H1 (cell line): ENCODE measurements around the gene SLC22A23. TPM values are rescaled to one million over a fixed set of nuclear protein-coding genes. Genes with fewer than 3 reads are reported as not detected.

Experiments used
- CTCF ChIA-PET: fragments of 300-600 bp; sonication (Branson Sonifier 250); formaldehyde crosslinking; loops from one replicate; lab custom pipeline; 2021; ENCODE audit not compliant: partially characterized antibody; lab: Charles Lee
- POLR2A ChIA-PET: fragments of 300-600 bp; sonication (Branson Sonifier 250); formaldehyde crosslinking; loops from one replicate; lab custom pipeline; 2021; ENCODE audit warnings: inconsistent platforms; ENCODE audit not compliant: partially characterized antibody; lab: Charles Lee
- DNase-seq, 2 experiments: peaks; one replicate each; pipeline versions ENCODE4 v3.0.0 to v3.0.0-alpha.2; 2010 to 2022; ENCODE audit warnings: low spot score in 2 of 2, low read depth in 1 of 2, mixed read lengths in 1 of 2
- FAIRE-seq: peaks from 2 replicates; lab custom pipeline; 2011; peaks lifted over from hg19 to GRCh38; lab: Jason Lieb, UNC
- H2AFZ ChIP-seq: 2 replicates; pipeline ENCODE4 v1.8.1; 2012; ENCODE audit warnings: low read length, inconsistent platforms
- H2AK5ac ChIP-seq: 2 replicates; pipeline ENCODE4 v1.6.1; 2013; ENCODE audit warnings: low read depth, low read length
- H2BK120ac ChIP-seq: replicated peaks from 2 replicates; pipeline ENCODE3; 2013; ENCODE audit warnings: low read depth, low read length, inconsistent platforms
- H2BK12ac ChIP-seq: 2 replicates; pipeline ENCODE4 v1.6.1; 2013; ENCODE audit warnings: low read depth, low read length
- H2BK15ac ChIP-seq: 2 replicates; pipeline ENCODE4 v1.6.1; 2013; ENCODE audit warnings: low read length
- H2BK20ac ChIP-seq: 2 replicates; pipeline ENCODE4 v1.6.1; 2013; ENCODE audit warnings: low read length
- H2BK5ac ChIP-seq: 2 replicates; pipeline ENCODE4 v1.6.1; 2013; ENCODE audit warnings: low read depth, low read length
- H3K14ac ChIP-seq: 2 replicates; pipeline ENCODE4 v1.6.1; 2013; ENCODE audit warnings: inconsistent platforms; ENCODE audit not compliant: insufficient read length
- H3K18ac ChIP-seq: 2 replicates; pipeline ENCODE4 v1.6.1; 2013; ENCODE audit warnings: low read length; ENCODE audit errors: extremely low read depth
- H3K23ac ChIP-seq: 2 replicates; pipeline ENCODE4 v1.6.1; 2013; ENCODE audit warnings: inconsistent platforms; ENCODE audit not compliant: insufficient read length
- H3K23me2 ChIP-seq: 2 replicates; pipeline ENCODE4 v1.6.1; 2013; ENCODE audit warnings: low read depth, low read length
- H3K27ac ChIP-seq: 2 replicates; pipeline ENCODE4 v1.6.1; 2011; ENCODE audit warnings: low read depth, low read length, inconsistent platforms
- H3K27me3 ChIP-seq, 4 experiments: replicated peaks in 1 of 4; 1 replicate in 1 of 4; 2 replicates in 3 of 4; pipeline versions ENCODE4 v1.6.1 to v1.8.1; 2011 to 2013; ENCODE audit warnings: low read length in 3 of 4, mild to moderate bottlenecking in 3 of 4, inconsistent platforms in 2 of 4, mixed read lengths in 2 of 4, moderate library complexity in 1 of 4; ENCODE audit not compliant: control insufficient read depth in 3 of 4, insufficient read depth in 3 of 4; ENCODE audit errors: extremely low read depth in 1 of 4
- H3K36me3 ChIP-seq, 4 experiments: 2 replicates each; pipeline versions ENCODE4 v1.6.1 to v1.8.1; 2011 to 2013; ENCODE audit warnings: mild to moderate bottlenecking in 4 of 4, low read length in 3 of 4, moderate library complexity in 2 of 4, control low read depth in 1 of 4, inconsistent platforms in 1 of 4; ENCODE audit not compliant: insufficient read depth in 4 of 4, control insufficient read depth in 2 of 4
- H3K4ac ChIP-seq: replicated peaks from 2 replicates; pipeline ENCODE3; 2013; ENCODE audit warnings: low read length, low read depth, mixed read lengths, inconsistent platforms; ENCODE audit not compliant: insufficient read length
- H3K4me1 ChIP-seq, 4 experiments: replicated peaks in 1 of 4; 1 replicate in 1 of 4; 2 replicates in 3 of 4; pipeline versions ENCODE4 v1.6.1 to v1.8.1; 2011 to 2013; ENCODE audit warnings: low read length in 3 of 4, inconsistent platforms in 2 of 4, mixed read lengths in 1 of 4; ENCODE audit not compliant: insufficient read depth in 4 of 4, control insufficient read depth in 3 of 4
- H3K4me2 ChIP-seq, 2 experiments: 2 replicates each; pipeline versions ENCODE4 v1.6.1 to v1.8.1; 2011 to 2013; ENCODE audit warnings: low read depth in 2 of 2, low read length in 2 of 2, control low read depth in 1 of 2, inconsistent platforms in 1 of 2, mild to moderate bottlenecking in 1 of 2; ENCODE audit not compliant: insufficient read depth in 1 of 2
- H3K4me3 ChIP-seq, 4 experiments: fragments of 200-600, 300-600 bp in 1 of 4; sonication (generic), shearing (Covaris generic), sonication (Bioruptor Twin) in 1 of 4; 2 replicates each; pipeline versions ENCODE4 v1.5.1 to v1.8.1; 2011 to 2016; ENCODE audit warnings: low read length in 4 of 4, low read depth in 3 of 4, control low read depth in 2 of 4, inconsistent platforms in 2 of 4, mild to moderate bottlenecking in 2 of 4, mixed read lengths in 1 of 4, moderate library complexity in 1 of 4; ENCODE audit not compliant: insufficient read depth in 2 of 4; ENCODE audit errors: extremely low read depth in 1 of 4
- H3K56ac ChIP-seq: replicated peaks from 2 replicates; pipeline ENCODE3; 2013; ENCODE audit warnings: low read depth, mild to moderate bottlenecking, mixed read lengths, low read length, inconsistent platforms; ENCODE audit not compliant: insufficient read length
- H3K79me1 ChIP-seq: 2 replicates; pipeline ENCODE4 v1.6.1; 2013; ENCODE audit warnings: low read depth, low read length, control low read depth
- H3K79me2 ChIP-seq, 2 experiments: 2 replicates each; pipeline versions ENCODE4 v1.6.1 to v1.8.1; 2012 to 2013; ENCODE audit warnings: low read length in 2 of 2, mild to moderate bottlenecking in 2 of 2, inconsistent platforms in 1 of 2; ENCODE audit not compliant: insufficient read depth in 2 of 2, control insufficient read depth in 1 of 2
- H3K9ac ChIP-seq, 4 experiments: replicated peaks in 1 of 4; 1 replicate in 1 of 4; 2 replicates in 3 of 4; pipeline versions ENCODE4 v1.6.1 to v1.8.1; 2011 to 2013; ENCODE audit warnings: low read depth in 3 of 4, low read length in 3 of 4, control low read depth in 2 of 4, mild to moderate bottlenecking in 2 of 4, moderate library complexity in 2 of 4, inconsistent platforms in 1 of 4; ENCODE audit errors: extremely low read depth in 1 of 4
- H3K9me3 ChIP-seq, 2 experiments: 2 replicates each; pipeline versions ENCODE4 v1.6.1 to v1.8.1; 2012 to 2013; ENCODE audit warnings: mild to moderate bottlenecking in 2 of 2, moderate library complexity in 2 of 2, control low read depth in 1 of 2, inconsistent platforms in 1 of 2, low read depth in 1 of 2, low read length in 1 of 2, mixed read lengths in 1 of 2; ENCODE audit not compliant: insufficient read depth in 2 of 2
- H4K20me1 ChIP-seq, 2 experiments: replicated peaks in 1 of 2; 2 replicates each; pipeline versions ENCODE3 to v1.8.1; 2011 to 2013; ENCODE audit warnings: inconsistent platforms in 2 of 2, low read length in 2 of 2, mild to moderate bottlenecking in 1 of 2; ENCODE audit not compliant: insufficient read depth in 2 of 2, control insufficient read depth in 1 of 2
- H4K5ac ChIP-seq: 2 replicates; pipeline ENCODE4 v1.6.1; 2013; ENCODE audit warnings: low read length, low read depth, mixed read lengths, inconsistent platforms; ENCODE audit not compliant: insufficient read length
- H4K8ac ChIP-seq: 2 replicates; pipeline ENCODE4 v1.8.0; 2013; ENCODE audit warnings: mild to moderate bottlenecking, moderate library complexity, low read length, inconsistent platforms; ENCODE audit not compliant: insufficient read depth; ENCODE audit errors: extremely low read depth
- H4K91ac ChIP-seq: replicated peaks from 2 replicates; pipeline ENCODE3; 2013; ENCODE audit warnings: low read length, mixed read lengths, inconsistent platforms; ENCODE audit not compliant: insufficient read length
- CREB1 ChIP-seq: IDR thresholded peaks from 2 replicates; pipeline ENCODE4 v1.6.1; 2012; ENCODE audit warnings: inconsistent platforms
- TAF7 ChIP-seq: optimal IDR thresholded peaks from 2 replicates; pipeline ENCODE3; 2011; ENCODE audit warnings: low read depth, mild to moderate bottlenecking, inconsistent platforms, low read length, moderate library complexity, borderline replicate concordance
- WGBS, 2 experiments: shearing (Covaris generic) in 1 of 2; methylation state at CpG; one replicate each; pipeline versions ENCODE4 v1.1.6 to v1.1.7; 2013 to 2015; ENCODE audit warnings: low lambda C conversion rate in 2 of 2, mixed read lengths in 2 of 2, inconsistent platforms in 1 of 2, low coverage in 1 of 2, missing lambda C conversion rate in 1 of 2; ENCODE audit not compliant: insufficient replicate concordance in 2 of 2, insufficient coverage in 1 of 2, insufficient read length in 1 of 2; ENCODE audit errors: extremely low coverage in 1 of 2, missing lambda C conversion rate in 1 of 2; 5-methylcytosine and 5-hydroxymethylcytosine counted together
- polyA plus RNA-seq, 7 experiments: library from polyadenylated mRNA; depleted of rRNA in 3 of 7; stranded (reverse) in 5 of 7; unstranded in 2 of 7; fragments of >200 nt in 5 of 7; fragments of 200-250 nt in 2 of 7; gene quantifications; 1 replicate in 5 of 7; 2 replicates in 1 of 7; 4 replicates in 1 of 7; pipeline versions ENCODE4 v1.2.1 to v1.2.3, GENCODE V29; 2011 to 2013; ENCODE audit warnings: missing spikeins in 2 of 7, mixed read lengths in 2 of 7
- total RNA-seq: library from RNA; stranded (reverse); fragmentation: NEBNext Ultra II Directional; extraction: Animal tissue kit (Norgen Biotek cat#: 25700); gene quantifications from 2 replicates; pipeline ENCODE4 v1.2.1, GENCODE V29; 2021

SLC22A23 gene
- total and polyA plus RNA-seq, 2 of the 8 experiments (the other 6 are each of a cell fraction or from before 2014, with no cell fraction given) = 9.9 to 38.4 TPM

- Histone ChIP-seq H4K20me1 (peaks cover 3 to 4% of the 10 kb centered on the region in 2 experiments), H3K56ac (no peak overlapping the region), H2BK12ac (no peak overlapping the region; the same call in 1 of the 2 replicates), H4K5ac (no peak overlapping the region), H3K27ac (no peak overlapping the region), H3K9me3 (peaks cover 0 to 3% of the 10 kb centered on the region in 2 experiments; a peak in 1 of 4 replicates), H2AFZ (no peak overlapping the region), H3K4me2 (no peak overlapping the region), H3K79me1 (peaks cover 3% of the 10 kb centered on the region), H3K23me2 (no peaks in the 10 kb centered on the region), H3K36me3 (0 out of 8 replicates have a peak, but pooled peaks cover 0 to 2% (median 0%) of the 10 kb centered on the region in 4 experiments), H3K23ac (no peak overlapping the region), H3K4me1 (peaks cover 0 to 9% (median 3%) of the 10 kb centered on the region in 4 experiments; a peak in 6 of 7 replicates), H3K4ac (no peak overlapping the region), H2BK15ac (no peak overlapping the region), H3K27me3 (peaks cover 0 to 2% (median 0%) of the 10 kb centered on the region in 4 experiments; a peak in 1 of 7 replicates), H4K8ac (no peak overlapping the region), H2AK5ac (no peak overlapping the region), H3K18ac (no peak overlapping the region), H3K4me3 (no peak overlapping the region), H3K9ac (no peak overlapping the region), H3K14ac (no peak overlapping the region), H2BK20ac (no peak overlapping the region), H3K79me2 (peaks cover 0 to 5% of the 10 kb centered on the region in 2 experiments; a peak in 1 of 4 replicates), H2BK120ac (no peak overlapping the region), H4K91ac (no peak overlapping the region), H2BK5ac (peak overlapping the region; percentile 26; the same call in 1 of the 2 replicates)
- ChIA-PET POLR2A (no interaction called here), CTCF (interaction anchor here (0.7 to 1.9 kb wide), 10 partner anchors 8 to 198 kb away, joined by 3 to 6 read pairs (median 3); no protein-coding TSS in a partner anchor)
- FAIRE-seq (no peak), DNase-seq (no peak)
- WGBS, 2 experiments = 68% methylated on average over 7 of the region's 7 CpGs; no CpG with 5 or more reads in 1 of the 2 experiments
- TF ChIP-seq TAF7 = no peak
- TF ChIP-seq CREB1 = peak; percentile 78
Measured at GRCh38 chr6:3364391-3364790, 92.5 kb downstream of the SLC22A23 start.
